ENCODE data around the gene MRPL20. TPM values are rescaled to one million over a fixed set of nuclear protein-coding genes. Genes with fewer than 3 reads are reported as not detected.

The MRPL20 gene
- total RNA-seq, 4 donors from 2014 or later, result 106 to 170 (median 136) TPM

GRCh38 chr1:1426496-1427105 lies 19.5 kb upstream of the MRPL20 start:
- TF ChIP-seq CTCF (IDR thresholded peaks at IDR 0.05), result no peak
- DNase-seq (ENCODE audit: low spot score), result no peak

GRCh38 chr1:1425753-1426495 lies 18.8 kb upstream of the MRPL20 start:
- DNase-seq (ENCODE audit: low spot score) (no peak), ATAC-seq (ENCODE audit: low FRiP score) (no peak)
- TF ChIP-seq CTCF (IDR thresholded peaks at IDR 0.05), result no peak

More at GRCh38 chr1:1426496-1427105, 19.5 kb upstream of the MRPL20 start:
- ATAC-seq (ENCODE audit: low FRiP score), result no peak

GRCh38 chr1:1425426-1425752 lies 18.3 kb upstream of the MRPL20 start:
- TF ChIP-seq CTCF (IDR thresholded peaks at IDR 0.05), result no peak
- DNase-seq (ENCODE audit: low spot score) (no peak), ATAC-seq (ENCODE audit: low FRiP score) (no peak)

- DNase-seq (ENCODE audit: low spot score), result no peak
- TF ChIP-seq CTCF (IDR thresholded peaks at IDR 0.05), result no peak
- ATAC-seq (ENCODE audit: low FRiP score), result no peak
These were observed 17.6 kb upstream of the MRPL20 start for GRCh38 chr1:1424707-1425106.

GRCh38 chr1:1423245-1423597 lies 16.1 kb upstream of the MRPL20 start:
- no peak for DNase-seq (ENCODE audit: low spot score)
- no peak for TF ChIP-seq CTCF (IDR thresholded peaks at IDR 0.05)
- ATAC-seq (ENCODE audit: low FRiP score), result no peak

- DNase-seq (ENCODE audit: low spot score) (no peak), ATAC-seq (ENCODE audit: low FRiP score) (no peak)
- TF ChIP-seq CTCF (IDR thresholded peaks at IDR 0.05), result no peak
These were observed 15.6 kb upstream of the MRPL20 start for GRCh38 chr1:1422465-1423244.
